Measurements from ENCODE around the gene FAM204A. TPM values are rescaled to one million over a fixed set of nuclear protein-coding genes. Genes with fewer than 3 reads are reported as not detected.

FAM204A gene
- polyA plus RNA-seq, 3 donors: 24.6 to 191 (median 139) TPM

- H3K4me1 ChIP-seq (ENCODE audit: control insufficient read depth in 1 of 2, insufficient read depth in 2 of 2, low read length in 2 of 2): no peaks in the 10 kb centered on the region
- peaks cover 2 to 23% (median 5%) of the 10 kb centered on the region in 3 donors for H3K27me3 Mint-ChIP-seq (ENCODE audit: low read depth in 3 of 3)
- no peak overlapping the region for H3K9ac ChIP-seq (ENCODE audit: insufficient read depth, low read length, poor library complexity, severe bottlenecking)
- no peak overlapping the region for H3K4me3 Mint-ChIP-seq
- no peak overlapping the region for H3K4me3 ChIP-seq (replicated peaks in 1 of 3; ENCODE audit: low read depth in 2 of 3, low read length in 3 of 3)
- H3K4me1 Mint-ChIP-seq: no peaks in the 10 kb centered on the region
- H3K9me3 ChIP-seq (replicated peaks in 1 of 2; ENCODE audit: control insufficient read depth in 1 of 2, insufficient read depth in 1 of 2, low read length in 2 of 2): no peaks in the 10 kb centered on the region
- H2AFZ ChIP-seq (ENCODE audit: insufficient read depth, low read depth, low read length, poor library complexity, severe bottlenecking): no peak overlapping the region
- peaks cover 0 to 4% (median 1%) of the 10 kb centered on the region in 7 donors for H3K9me3 Mint-ChIP-seq
- H3K36me3 ChIP-seq (replicated peaks in 1 of 2; ENCODE audit: control insufficient read depth in 1 of 2, insufficient read depth in 2 of 2, low read length in 2 of 2): no peaks in the 10 kb centered on the region
- no peak for DNase-seq
- no peaks in the 10 kb centered on the region for H4K20me1 ChIP-seq (ENCODE audit: insufficient read depth, low read length)
- no CpG with 5 or more reads among the region's 4 CpGs for WGBS (ENCODE audit: insufficient coverage)
- H3K4me2 ChIP-seq (replicated peaks; ENCODE audit: extremely low read depth, low read length, poor library complexity, severe bottlenecking): no peak overlapping the region
- intact Hi-C loops (cut with micrococcal nuclease): no loop called here
- no peak for TF ChIP-seq CTCF (IDR thresholded peaks at IDR 0.05)
- H3K27me3 ChIP-seq (ENCODE audit: control insufficient read depth in 2 of 2, insufficient read depth in 2 of 2, low read length in 2 of 2): peaks cover 6 to 15% of the 10 kb centered on the region in 2 donors
- H3K27ac Mint-ChIP-seq: no peak overlapping the region
- no peak overlapping the region for H3K27ac ChIP-seq (ENCODE audit: low read depth in 1 of 2, low read length in 2 of 2)
- no peaks in the 10 kb centered on the region for H3K79me2 ChIP-seq (ENCODE audit: insufficient read depth, low read length)
- no peaks in the 10 kb centered on the region for H3K36me3 Mint-ChIP-seq
Measured at GRCh38 chr10:118373786-118374185, 31.7 kb upstream of the FAM204A start.

GRCh38 chr10:118370499-118370898 lies 28.4 kb upstream of the FAM204A start:
- Mint-ChIP-seq H3K27me3 (ENCODE audit: low read depth in 3 of 3) (peaks cover 2 to 19% (median 4%) of the 10 kb centered on the region in 3 donors), H3K27ac (no peak overlapping the region), H3K4me3 (no peak overlapping the region), H3K9me3 (peaks cover 4 to 19% (median 15%) of the 10 kb centered on the region in 7 donors), H3K36me3 (no peaks in the 10 kb centered on the region), H3K4me1 (no peaks in the 10 kb centered on the region)
- H3K4me2 ChIP-seq (replicated peaks; ENCODE audit: extremely low read depth, low read length, poor library complexity, severe bottlenecking): no peak overlapping the region
- H3K4me3 ChIP-seq (replicated peaks in 1 of 3; ENCODE audit: low read depth in 2 of 3, low read length in 3 of 3): no peak overlapping the region
- H2AFZ ChIP-seq (ENCODE audit: insufficient read depth, low read depth, low read length, poor library complexity, severe bottlenecking): no peak overlapping the region
- no peak for TF ChIP-seq CTCF (IDR thresholded peaks at IDR 0.05)
- WGBS (ENCODE audit: insufficient coverage): no CpG with 5 or more reads among the region's 2 CpGs
- no peak overlapping the region for H3K27ac ChIP-seq (ENCODE audit: low read depth in 1 of 2, low read length in 2 of 2)
- no peaks in the 10 kb centered on the region for H3K9me3 ChIP-seq (replicated peaks in 1 of 2; ENCODE audit: control insufficient read depth in 1 of 2, insufficient read depth in 1 of 2, low read length in 2 of 2)
- no peak for DNase-seq
- H3K27me3 ChIP-seq (ENCODE audit: control insufficient read depth in 2 of 2, insufficient read depth in 2 of 2, low read length in 2 of 2): peaks cover 6 to 15% of the 10 kb centered on the region in 2 donors
- intact Hi-C loops (cut with micrococcal nuclease): no loop called here
- no peaks in the 10 kb centered on the region for H3K4me1 ChIP-seq (ENCODE audit: control insufficient read depth in 1 of 2, insufficient read depth in 2 of 2, low read length in 2 of 2)
- H3K9ac ChIP-seq (ENCODE audit: insufficient read depth, low read length, poor library complexity, severe bottlenecking): no peak overlapping the region
- H3K36me3 ChIP-seq (replicated peaks in 1 of 2; ENCODE audit: control insufficient read depth in 1 of 2, insufficient read depth in 2 of 2, low read length in 2 of 2): no peaks in the 10 kb centered on the region
- no peaks in the 10 kb centered on the region for H4K20me1 ChIP-seq (ENCODE audit: insufficient read depth, low read length)
- no peaks in the 10 kb centered on the region for H3K79me2 ChIP-seq (ENCODE audit: insufficient read depth, low read length)

All from CD14-positive monocyte (primary cell).